ENCODE data around the gene RHBDD1. TPM values are rescaled to one million over a fixed set of nuclear protein-coding genes. Genes with fewer than 3 reads are reported as not detected.

Gene RHBDD1
- polyA plus RNA-seq, 2 of the 4 experiments (the other 2 are of a cell fraction) = 8.3 to 46.9 TPM

DNA sequence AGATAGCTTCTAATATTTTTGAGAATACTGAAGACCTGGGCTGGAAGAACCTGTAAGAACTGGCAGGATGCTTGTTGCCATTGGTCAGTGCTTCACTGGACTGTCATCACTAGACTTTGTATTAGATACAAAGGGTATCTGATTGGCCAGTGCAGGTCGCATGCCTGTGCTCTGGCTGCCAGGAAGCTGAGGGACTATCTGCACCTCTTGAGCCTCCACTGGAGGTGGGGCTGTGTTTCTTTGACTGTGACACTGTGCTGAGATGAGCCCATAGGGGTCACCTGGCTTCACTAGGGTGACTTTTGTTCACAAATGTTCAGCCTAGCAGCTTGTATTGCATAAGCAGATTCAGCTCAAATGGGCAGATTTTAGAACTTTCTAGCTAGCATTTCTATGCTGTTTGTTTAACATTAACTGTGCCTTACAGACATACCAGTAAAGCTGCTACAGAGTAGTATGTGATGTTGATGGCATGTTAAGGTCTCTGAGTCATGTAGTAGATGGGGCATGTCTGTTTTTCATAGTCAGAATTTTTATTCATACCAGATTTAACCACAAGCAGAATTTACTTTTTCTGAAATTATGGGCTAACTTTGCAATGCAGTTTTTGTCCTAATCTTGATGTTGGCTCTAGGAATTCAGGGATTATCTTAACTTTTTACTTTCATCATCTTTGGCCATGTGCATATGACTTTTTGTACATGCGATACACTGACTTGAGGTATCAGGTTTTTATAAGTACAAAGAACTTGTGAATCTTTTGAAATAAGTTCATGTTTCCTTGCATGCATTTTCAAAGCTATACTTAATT, 56.1 kb downstream of the RHBDD1 start:
- no peak overlapping the region for H3K4me2 ChIP-seq
- peaks cover 12% of the 10 kb centered on the region; the same call in 2 of the 3 replicates for H3K4me1 ChIP-seq
- FAIRE-seq (no peak), DNase-seq (ENCODE audit: low read depth in 1 of 2, low spot score in 1 of 2) (no peak), ATAC-seq (no peak)
- ChIA-PET CTCF (no interaction called here), POLR2A (no interaction called here)
- H3K27ac ChIP-seq = no peak overlapping the region
- 89% methylated on average over 2 of the region's 2 CpGs for WGBS (ENCODE audit: missing lambda C conversion rate)
- TF ChIP-seq, protein P1, sequence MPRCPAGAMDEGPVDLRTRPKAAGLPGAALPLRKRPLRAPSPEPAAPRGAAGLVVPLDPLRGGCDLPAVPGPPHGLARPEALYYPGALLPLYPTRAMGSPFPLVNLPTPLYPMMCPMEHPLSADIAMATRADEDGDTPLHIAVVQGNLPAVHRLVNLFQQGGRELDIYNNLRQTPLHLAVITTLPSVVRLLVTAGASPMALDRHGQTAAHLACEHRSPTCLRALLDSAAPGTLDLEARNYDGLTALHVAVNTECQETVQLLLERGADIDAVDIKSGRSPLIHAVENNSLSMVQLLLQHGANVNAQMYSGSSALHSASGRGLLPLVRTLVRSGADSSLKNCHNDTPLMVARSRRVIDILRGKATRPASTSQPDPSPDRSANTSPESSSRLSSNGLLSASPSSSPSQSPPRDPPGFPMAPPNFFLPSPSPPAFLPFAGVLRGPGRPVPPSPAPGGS (IDR thresholded peaks at IDR 0.05) = no peak
- TF ChIP-seq RARB (CRISPR knock-in tag; IDR thresholded peaks at IDR 0.05) (no peak), CHD2 (IDR thresholded peaks at IDR 0.05; ENCODE audit: low read length, partially characterized antibody) (no peak), TFCP2L1 (CRISPR knock-in tag; IDR thresholded peaks at IDR 0.05) (no peak), PBX3 (IDR thresholded peaks at IDR 0.05) (no peak), CBX2 (IDR thresholded peaks at IDR 0.05; ENCODE audit: borderline replicate concordance, low read depth) (no peak), SMC3 (IDR thresholded peaks at IDR 0.05) (no peak), FOSL2 (IDR thresholded peaks at IDR 0.05) (no peak), FOSL2 (CRISPR knock-in tag; IDR thresholded peaks at IDR 0.05) (no peak), FOSB (CRISPR knock-in tag; IDR thresholded peaks at IDR 0.05) (no peak), REST (IDR thresholded peaks at IDR 0.05) (no peak), MAX (IDR thresholded peaks at IDR 0.05) (no peak), MYC (IDR thresholded peaks at IDR 0.05; ENCODE audit: borderline replicate concordance, low read length) (no peak)
- H3K9me3 ChIP-seq = no peaks in the 10 kb centered on the region
- H3K4me3 ChIP-seq = no peak overlapping the region

DNA sequence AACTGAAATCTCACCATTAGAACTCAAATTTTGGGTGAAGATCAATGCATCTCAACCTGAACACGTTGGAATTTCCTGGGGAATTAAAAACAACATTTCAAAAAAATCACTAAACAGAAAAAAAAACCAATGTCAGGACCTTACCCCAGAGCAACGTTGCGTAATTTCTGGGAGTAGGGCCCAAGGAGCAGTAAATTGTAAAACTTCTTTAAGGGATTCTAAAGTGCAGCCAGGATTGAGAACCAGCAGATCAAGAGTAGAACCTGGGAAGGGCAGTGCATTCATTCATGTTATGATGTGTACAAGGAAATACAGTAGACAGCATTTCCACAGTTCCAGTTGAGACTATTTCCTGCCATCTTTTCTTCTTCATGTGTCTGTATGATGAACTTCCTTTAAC, 56.9 kb downstream of the RHBDD1 start:
- no peak for TF ChIP-seq BHLHE40 (IDR thresholded peaks at IDR 0.05; ENCODE audit: low read depth, low read length)
- TF ChIP-seq CEBPB (IDR thresholded peaks at IDR 0.05) = 0 out of 4 replicates have a peak, but pooled peaks of 1 of the 2 experiments have one; percentile 35
- TF ChIP-seq CBX2 (IDR thresholded peaks at IDR 0.05; ENCODE audit: borderline replicate concordance, low read depth) = no peak
- 66% methylated on average over 3 of the region's 3 CpGs for WGBS (ENCODE audit: missing lambda C conversion rate)
- Histone ChIP-seq H3K4me3 (no peak overlapping the region), H3K4me1 (peaks cover 12% of the 10 kb centered on the region; the same call in 2 of the 3 replicates), H3K27ac (no peak overlapping the region), H3K4me2 (no peak overlapping the region), H3K9me3 (no peaks in the 10 kb centered on the region)
- no peak for FAIRE-seq
- ATAC-seq = no peak
- CTCF ChIA-PET = no interaction called here
- no peak for DNase-seq (ENCODE audit: low read depth in 1 of 2, low spot score in 1 of 2)
- POLR2A ChIA-PET = no interaction called here

GRCh38 chr2:226893216-226893615, 57.4 kb downstream of the RHBDD1 start:
- no peak overlapping the region for H3K4me3 ChIP-seq
- ATAC-seq = no peak
- no peaks in the 10 kb centered on the region for H3K9me3 ChIP-seq
- FAIRE-seq = no peak
- DNase-seq (ENCODE audit: low read depth in 1 of 2, low spot score in 1 of 2) = no peak
- POLR2A ChIA-PET = no interaction called here
- H3K4me2 ChIP-seq = no peak overlapping the region
- no peak overlapping the region for H3K27ac ChIP-seq
- CTCF ChIA-PET = no interaction called here
- 84% methylated on average over 4 of the region's 4 CpGs for WGBS (ENCODE audit: missing lambda C conversion rate)
- H3K4me1 ChIP-seq = peaks cover 7% of the 10 kb centered on the region; the same call in 2 of the 3 replicates
- TF ChIP-seq PHF8 (IDR thresholded peaks at IDR 0.05; ENCODE audit: borderline replicate concordance, low read depth) (no peak), POLR2AphosphoS2 (conservative IDR thresholded peaks at IDR 0.05; ENCODE audit: low read length) (no peak), JUNB (IDR thresholded peaks at IDR 0.05) (no peak), E2F6 (IDR thresholded peaks at IDR 0.05; ENCODE audit: borderline replicate concordance, low read depth) (no peak), TFCP2L1 (CRISPR knock-in tag; IDR thresholded peaks at IDR 0.05) (no peak), RCOR1 (IDR thresholded peaks at IDR 0.05; ENCODE audit: low read depth, low read length) (no peak), MAZ (IDR thresholded peaks at IDR 0.05; ENCODE audit: borderline replicate concordance, low read depth, low read length) (no peak), ZSCAN20 (CRISPR knock-in tag; IDR thresholded peaks at IDR 0.05) (no peak), BHLHE40 (IDR thresholded peaks at IDR 0.05; ENCODE audit: low read depth, low read length) (no peak), KDM5A (IDR thresholded peaks at IDR 0.05) (no peak), RFX5 (IDR thresholded peaks at IDR 0.05) (no peak), EP300 (IDR thresholded peaks at IDR 0.05) (no peak)
- TF ChIP-seq, protein P2, sequence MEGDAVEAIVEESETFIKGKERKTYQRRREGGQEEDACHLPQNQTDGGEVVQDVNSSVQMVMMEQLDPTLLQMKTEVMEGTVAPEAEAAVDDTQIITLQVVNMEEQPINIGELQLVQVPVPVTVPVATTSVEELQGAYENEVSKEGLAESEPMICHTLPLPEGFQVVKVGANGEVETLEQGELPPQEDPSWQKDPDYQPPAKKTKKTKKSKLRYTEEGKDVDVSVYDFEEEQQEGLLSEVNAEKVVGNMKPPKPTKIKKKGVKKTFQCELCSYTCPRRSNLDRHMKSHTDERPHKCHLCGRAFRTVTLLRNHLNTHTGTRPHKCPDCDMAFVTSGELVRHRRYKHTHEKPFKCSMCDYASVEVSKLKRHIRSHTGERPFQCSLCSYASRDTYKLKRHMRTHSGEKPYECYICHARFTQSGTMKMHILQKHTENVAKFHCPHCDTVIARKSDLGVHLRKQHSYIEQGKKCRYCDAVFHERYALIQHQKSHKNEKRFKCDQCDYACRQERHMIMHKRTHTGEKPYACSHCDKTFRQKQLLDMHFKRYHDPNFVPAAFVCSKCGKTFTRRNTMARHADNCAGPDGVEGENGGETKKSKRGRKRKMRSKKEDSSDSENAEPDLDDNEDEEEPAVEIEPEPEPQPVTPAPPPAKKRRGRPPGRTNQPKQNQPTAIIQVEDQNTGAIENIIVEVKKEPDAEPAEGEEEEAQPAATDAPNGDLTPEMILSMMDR (IDR thresholded peaks at IDR 0.05) = no peak
